ENCODE data around the gene CDH23.

Gene CDH23

DNA sequence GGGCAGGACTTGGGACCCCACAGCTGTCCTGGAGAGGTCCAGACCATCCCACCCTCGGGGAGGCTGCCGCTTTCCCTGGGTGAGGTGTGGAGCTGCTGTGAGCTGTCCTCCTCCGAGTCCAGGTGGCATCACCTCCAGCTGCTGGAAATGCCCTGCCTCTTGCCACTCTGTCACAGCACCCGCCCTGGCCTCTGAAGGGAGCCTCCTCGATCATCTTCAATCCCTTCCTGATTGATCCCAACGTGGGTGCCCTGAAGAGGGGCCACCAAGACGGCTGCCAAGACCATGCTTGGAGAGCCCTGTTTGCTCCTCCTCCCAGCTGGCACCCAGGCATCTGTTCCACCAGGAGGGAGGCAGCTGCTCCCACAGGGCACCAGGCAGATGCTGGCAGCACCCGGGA is 318.3 kb downstream of the CDH23 start:
- DNase-seq: no peak

DNA sequence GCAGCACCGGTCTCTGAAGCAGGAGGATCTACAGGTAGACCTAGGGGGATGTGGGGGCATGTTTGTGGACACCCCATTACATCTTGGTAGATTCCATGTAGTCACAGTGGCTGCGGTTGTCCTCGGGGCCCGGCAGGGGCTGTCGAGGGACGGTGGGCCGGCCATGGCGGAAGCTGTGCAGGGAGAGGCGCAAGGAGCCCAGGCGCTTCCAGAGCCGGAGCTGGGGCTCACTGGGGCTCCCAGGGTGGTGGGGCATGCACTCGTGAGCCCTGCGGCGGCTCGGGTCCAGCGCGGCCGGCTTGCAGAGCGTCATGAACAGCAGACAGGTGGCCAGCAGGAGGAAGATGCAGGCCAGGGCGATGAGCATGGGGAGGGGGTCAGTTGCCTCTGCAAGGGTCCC is 319.1 kb downstream of the CDH23 start:
- DNase-seq: no peak

DNA sequence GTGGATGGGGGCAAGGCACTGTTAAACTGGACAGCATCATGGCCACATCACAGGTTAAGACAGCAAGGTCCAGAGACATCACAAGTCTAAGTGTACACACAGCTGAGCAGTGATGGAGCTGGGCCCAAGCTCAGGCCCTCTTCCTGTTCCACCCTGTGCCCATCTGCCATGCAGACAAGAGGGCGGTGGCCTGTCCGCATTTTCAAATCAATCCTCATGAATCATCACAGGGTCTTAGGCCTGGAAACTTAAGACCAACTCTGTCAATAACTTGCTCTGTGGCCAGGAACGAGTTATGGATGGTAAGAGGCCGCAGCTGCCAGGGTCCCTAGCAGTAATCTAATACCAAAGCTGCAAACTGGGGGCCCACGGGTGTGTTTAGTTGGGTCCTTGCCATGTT is 319.7 kb downstream of the CDH23 start:
- no peak for DNase-seq

DNA sequence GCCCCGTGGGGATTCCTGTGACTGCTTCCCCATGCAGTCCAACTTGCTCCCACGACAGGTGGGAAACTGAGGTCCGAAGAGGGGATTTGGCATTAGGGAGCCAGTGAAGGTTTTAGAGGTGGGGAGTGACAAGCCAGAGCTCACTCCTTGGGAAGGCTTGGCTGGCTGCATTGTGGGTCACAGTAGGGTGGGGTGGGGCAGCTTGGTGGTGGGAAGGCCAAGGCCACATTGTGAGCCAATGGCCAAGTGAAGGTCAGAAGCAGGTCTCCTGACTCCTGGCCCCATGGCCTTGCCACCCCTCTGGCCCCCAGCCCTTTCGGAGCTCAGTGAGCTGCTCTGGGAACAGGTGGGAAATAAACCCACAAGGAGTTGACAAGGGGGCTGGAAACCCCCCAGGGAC is 320.3 kb downstream of the CDH23 start:
- DNase-seq: no peak

DNA sequence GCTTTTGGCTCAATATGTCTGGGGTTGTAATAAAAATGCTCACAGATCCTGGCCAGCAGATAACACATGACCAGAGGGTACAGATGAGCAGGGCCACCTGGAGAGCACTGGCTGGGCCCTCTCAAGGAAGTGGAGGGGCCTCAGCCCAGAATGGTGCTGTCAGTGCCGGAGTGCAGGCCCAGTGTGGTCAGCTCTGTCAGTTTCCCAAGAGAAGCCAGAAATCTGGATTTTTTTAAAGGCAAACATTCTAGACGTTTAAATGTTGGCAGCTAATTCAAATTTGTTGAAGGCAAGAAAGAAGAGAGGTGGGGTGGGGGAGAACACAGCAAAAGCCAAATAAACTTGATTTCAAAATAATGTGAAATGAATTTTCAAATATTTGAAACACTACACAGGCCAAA is 320.8 kb downstream of the CDH23 start:
- no peak for DNase-seq

DNA sequence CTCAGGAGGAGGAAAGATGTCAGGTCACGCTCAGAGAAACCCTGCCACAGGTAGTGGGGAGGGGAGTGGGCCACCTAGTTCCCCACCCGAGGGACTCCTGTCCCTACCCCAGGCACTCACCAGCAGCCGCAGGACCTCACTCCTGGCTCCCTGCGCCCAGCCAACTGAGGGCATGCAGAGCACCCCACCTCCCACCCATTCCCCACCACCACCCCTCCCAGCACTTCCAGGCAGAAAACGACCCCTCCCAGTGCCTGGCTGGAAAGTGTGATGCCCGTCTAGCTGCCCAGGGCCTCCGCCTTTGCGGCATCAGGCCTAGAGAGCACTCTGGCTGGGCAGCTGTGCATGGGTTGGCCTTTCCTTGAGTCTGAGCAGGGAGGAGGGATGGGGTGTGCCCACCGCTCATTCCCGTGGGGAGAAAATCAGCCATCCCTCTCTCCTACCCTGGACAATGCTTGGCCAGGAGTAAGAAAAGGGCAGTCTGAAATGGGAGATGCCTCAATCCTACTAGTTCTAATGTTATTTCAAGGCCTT is 321.5 kb downstream of the CDH23 start:
- no peak for DNase-seq

DNA sequence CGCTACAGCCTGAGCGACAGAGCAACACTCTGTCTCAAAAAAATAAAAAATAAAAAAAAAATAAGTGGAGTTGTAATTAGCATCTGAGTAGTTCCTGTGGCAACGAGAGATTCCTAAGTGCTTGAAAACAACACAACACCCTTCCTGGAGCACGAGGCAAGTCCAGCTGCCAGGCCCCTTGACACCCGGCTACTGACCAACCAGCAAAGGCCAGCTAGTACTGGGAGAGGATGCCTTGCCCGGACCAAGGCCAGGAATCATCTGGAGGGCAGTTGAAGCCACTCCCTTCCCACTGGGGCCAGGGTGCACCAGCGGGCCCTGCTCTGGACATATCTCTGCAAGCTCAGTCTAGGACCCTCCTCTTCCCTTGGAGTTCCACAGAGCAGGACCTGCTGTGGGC is 322.3 kb downstream of the CDH23 start:
- DNase-seq: no peak

DNA sequence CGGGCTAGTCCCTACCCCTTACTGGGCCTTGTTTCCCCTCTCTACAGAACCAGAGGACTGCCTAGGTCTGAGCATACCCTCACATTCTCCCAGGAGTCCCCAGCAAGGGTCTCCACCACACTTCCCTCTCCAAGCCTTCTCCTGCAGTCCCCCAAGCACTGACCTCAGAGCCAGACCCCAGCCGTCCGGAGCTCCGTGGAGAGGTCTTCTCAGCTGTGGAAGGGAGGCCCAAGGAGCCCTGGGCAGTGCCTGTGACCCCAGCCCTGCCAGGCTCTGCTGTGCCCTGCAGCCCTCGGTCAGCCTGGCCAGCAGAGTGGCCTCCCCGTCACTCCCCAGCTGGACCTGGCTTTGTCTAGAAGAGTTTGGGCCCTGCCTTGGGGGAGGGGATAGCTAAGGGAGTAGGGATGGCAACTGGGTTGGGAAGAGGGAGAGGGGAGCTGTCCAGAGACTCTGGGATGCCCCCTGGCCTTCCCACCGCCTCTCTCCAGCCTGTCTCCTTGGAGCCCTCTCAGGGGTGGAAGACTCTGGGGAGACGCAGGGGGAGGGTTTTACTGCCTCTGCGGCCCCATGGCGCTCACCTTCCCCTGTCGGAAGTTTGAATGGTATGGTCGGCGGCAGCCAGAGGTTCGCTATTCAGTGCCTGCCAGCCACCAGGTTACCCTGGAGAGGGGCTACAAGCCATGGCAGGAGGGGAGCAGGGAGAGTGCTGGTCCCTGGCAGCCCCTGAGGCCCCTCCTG is 322.9 kb downstream of the CDH23 start, which contains the start of gene C10orf105:
TSS of gene C10orf105 (minus strand) at position 315 of the 738 bp plus-strand sequence. CDS start 3,441 bp downstream, outside the sequence.
- DNase-seq: no peak

DNA sequence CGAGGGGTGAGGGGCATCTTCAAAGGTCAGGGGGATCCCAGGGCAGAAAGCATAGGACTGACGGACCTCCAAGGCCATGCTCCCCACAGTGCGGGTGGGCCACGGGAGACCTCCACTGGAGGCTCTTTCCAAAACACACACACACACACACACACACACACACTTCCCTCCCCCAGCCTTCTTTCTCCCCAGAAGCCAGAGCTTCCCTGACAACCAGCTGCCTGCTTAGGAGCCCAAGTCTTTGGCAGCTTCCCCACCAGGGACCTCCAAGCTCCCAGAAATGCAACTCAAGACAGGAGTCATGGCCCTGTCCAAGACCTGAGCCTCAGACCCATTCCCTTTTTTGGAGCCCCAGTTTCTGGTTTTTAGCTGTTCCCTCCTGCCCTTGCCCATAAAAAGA is 323.6 kb downstream of the CDH23 start:
- DNase-seq: no peak

DNA sequence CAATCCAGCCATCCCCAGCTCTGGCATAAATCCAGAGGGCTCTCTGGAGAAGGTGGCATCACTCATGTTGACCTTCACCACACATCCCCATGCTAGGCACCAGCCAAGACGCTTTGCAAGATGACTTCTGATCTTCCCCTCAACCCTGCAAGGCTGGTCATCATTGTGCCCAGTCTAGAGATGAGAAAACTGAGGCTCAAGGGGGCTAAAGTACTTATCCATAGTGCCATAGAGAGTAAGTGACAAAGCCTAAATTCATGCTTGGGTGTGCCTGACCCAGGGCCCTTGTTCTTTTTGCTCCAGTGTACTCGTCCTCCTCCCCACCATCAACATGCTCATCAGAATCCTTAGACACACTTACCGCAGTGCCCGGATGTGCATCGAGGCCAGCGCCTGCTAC is 324.6 kb downstream of the CDH23 start:
- no peak for DNase-seq

DNA sequence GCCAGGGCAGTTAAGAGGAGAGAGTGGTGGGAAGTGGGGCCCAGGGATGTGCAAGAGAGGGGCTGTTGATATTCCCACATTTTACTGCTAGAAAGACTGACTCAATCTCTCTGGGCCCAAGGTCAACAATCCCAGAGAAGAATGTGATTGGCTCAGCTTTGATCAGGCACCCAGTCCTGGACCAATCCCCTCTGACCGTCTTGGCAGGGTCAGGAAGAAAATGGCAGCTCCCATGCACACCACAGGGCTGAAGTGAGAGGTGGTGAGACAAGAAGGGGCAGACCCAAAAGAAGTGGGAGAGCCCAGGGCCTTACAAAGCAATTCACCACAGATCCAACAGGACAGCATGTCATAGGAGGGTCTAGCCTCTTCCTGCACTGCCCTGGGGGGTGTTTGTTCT is 326.1 kb downstream of the CDH23 start:
- DNase-seq: no peak

DNA sequence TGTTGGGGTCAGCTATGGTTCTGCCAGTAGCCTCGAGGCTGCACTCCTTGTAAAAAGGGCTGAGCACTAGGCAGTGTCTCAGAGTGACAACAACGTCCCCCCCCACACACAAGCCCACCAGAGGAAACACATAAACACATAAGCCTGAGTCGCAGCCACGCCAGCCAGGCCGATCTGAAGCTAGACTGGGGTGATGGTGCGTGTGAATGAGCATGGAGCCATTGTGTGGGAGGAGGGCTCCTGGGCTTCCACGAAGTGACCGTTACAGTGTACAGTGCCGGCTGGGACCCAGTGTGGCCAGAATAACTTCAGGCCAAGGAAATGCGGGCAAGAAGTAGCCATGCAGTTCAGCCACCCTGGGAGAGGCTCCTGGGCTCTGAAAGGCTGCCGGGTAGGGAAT is 326.6 kb downstream of the CDH23 start:
- no peak for DNase-seq

DNA sequence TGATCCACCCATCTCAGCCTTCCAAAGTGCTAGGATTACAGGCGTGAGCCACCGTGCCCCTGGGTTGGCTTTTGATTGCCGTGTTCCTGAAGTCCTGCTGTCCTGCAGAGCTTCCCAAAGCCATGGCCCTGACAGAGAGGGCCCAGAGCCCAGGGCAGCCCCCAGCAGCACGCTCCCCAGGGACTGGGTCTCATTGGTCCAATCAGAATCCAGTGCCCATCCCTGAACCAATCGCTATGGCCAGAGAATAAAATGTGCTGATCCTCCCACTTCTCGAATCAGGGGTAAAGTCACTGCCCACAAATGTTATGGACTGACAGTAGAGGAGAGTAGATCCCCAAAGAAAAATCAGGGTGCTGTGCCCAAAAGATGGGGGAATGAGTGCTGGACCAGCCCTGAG is 327.8 kb downstream of the CDH23 start:
- DNase-seq: no peak

DNA sequence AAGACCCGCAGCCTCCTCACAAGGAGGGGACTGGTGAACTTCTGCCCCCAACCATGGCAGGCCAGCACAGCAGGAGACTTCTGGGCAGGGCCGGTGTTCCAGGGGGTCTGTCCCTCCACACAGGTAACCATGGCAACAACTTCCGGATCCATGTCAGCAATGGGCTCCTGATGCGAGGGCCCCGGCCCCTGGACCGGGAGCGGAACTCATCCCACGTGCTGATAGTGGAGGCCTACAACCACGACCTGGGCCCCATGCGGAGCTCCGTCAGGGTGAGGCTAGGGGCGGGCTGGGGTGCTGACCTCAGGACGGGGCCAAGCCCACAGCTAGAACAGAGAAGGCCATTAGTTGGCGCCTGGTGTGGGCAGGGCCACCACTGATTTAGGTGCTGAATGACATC is 328.5 kb downstream of the CDH23 start:
- no peak for DNase-seq

DNA sequence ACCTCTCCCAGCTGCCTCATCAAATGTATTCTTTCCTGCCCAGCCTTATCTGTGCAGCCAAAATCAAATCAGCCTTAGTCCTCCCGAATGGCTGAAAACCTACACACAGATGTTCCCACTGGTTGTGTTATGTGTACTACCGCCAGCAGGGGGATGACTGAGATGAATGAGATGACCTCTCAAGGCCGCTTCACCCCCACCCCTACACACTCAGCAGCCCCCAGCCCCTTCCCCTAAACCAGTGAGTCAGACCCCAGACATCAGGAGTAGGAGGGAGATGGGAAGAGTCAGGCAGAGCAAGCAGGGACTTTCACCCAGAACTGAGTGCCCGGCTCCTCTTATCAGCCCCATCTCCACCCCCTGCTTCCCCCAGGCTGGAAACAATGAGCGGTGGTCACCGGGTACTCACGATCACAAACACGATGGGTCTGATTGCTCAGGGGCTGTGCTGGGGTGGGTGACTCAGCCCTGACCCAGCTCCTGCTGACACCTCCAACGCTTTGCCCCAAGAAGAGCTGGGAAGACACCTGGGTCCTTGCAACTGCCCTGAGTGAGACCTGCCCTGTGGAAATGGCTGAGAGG is 329.4 kb downstream of the CDH23 start:
- peak; percentile 25 for DNase-seq

DNA sequence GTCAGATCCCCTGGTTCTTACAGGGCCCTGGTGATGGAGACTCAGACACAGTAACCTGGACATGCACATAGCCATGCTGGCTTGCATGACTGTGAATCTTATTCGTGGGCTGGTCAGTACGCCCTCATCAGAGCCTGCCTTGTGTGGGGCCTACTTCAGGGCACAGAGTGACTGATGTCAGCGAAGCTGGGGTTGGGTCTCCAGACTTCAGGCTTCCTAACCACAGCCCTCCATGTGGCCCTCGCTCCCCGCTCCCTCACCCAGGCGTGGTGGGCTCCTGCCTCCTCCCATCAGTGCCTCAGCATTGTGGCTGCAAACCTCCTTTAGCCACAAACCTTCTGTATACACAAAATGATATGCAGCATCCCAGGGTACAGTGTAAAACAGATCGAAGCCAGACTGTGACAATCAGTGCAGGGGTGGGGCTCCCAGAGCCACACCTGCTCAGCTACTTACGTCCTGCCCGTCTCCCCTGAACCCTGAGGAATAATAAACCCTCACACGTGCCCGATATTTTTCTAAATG is 329.9 kb downstream of the CDH23 start:
- DNase-seq: no peak

DNA sequence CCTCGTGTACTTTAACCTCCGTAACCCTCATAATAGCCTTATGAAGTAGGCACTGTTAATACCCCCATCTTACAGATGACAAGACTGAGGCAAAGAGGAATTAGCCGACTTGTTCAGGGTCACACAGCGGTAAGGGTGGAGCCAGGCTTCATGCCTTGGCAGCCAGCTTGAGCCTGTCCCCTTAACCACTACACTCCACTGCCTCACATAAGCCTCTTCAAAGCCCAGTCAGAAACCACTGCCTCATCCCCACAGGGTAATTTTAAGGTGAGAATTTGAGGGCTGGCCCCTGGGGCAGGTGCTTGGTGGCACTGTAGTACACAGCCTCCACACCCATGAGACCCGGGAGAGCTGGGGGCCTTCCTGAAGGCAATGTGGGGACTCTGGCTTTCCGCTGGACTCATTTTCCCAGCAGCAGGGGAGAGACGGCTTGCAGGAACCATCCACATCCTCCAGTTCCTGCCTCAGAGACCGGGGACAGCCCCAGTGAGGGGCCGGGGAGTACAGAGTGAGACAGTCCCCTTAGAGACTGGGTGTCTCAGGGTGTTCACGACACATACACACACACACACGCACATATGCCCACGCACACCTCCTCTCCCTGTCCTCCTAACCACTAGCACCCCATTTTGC is 330.5 kb downstream of the CDH23 start:
- no peak for DNase-seq

DNA sequence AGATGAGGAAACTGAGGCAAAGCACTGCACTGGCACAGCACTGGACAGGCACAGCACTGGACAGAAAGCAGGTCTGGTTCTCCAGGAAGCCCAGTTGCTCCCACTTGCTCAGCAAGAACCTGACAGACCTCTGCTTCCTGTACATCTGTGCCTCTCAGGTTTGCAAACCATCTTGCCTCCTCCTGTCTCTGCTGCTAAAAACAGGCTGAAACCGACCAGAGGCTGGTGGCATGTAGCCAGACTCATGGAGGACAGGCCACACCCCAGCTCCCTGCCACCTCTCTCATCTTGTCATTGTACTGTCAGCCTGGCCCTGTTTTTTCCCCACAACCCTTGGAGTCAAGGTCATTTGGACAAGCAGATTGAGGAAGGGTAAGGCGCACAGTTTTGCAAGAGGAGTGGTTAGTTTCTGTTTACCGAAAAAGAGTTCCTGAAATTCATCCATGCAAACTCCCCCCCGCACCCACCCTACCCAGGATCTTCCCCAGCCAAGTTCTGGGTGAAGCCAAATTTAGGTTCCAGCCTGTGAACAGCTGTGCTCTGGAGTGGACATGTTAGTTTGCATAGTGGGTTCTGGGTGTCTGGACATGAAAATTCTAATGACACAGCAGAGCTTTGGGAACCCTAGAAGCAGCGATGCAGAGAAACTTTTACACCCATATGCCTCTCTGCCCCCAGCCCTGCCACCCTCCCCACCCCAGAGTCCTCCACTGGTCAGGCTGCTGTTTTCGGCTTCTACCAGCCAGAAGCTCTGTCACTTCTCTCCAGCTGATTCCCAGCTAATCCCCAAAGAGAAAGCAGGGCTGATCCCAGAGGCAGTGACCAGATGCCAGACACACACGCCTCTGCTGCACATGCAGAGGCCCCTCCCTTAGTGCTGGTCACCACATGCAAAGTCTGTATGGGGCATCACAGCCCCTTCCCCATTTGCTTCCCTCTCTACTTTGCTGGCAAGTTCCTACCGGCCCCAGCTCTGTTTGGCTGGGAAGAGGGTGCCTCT is 331.3 kb downstream of the CDH23 start:
- DNase-seq: no peak

DNA sequence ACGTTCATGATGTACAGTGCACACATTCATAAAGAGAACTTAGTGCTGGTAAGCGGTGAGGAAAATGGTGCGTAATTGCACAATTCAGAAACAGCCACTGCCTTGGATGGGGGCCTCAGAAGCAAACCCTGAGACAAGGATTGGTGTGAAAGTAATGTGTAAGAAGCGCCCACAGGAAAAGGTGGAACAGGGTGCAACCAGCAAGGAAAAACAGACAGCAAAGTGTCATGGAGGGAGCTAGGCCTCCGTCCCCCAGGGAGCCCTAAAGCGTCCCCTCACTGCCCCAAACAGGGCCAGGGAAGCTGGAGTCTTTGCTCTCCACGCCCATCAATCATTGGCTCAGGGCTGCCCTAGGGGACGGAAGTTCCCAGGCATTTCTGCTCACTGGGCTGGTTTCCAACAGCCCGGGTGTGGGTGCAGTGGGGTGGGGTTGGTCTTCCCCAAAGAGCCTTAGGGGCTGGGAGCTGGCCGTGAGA is 332.5 kb downstream of the CDH23 start:
- no peak for DNase-seq

DNA sequence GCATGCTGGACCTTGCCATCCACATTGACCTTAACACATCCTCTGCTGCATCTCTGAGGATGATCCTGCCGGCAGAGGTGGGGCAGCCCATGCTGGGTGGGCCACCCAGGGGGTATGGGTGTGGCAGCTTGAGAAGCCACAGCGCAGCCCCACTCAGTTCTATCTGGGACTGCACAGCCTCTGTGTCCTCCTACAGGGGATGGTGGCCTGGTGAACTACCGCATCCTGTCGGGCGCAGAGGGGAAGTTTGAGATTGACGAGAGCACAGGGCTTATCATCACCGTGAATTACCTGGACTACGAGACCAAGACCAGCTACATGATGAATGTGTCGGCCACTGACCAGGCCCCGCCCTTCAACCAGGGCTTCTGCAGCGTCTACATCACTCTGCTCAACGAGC is 335.1 kb downstream of the CDH23 start:
- no peak for DNase-seq

DNA sequence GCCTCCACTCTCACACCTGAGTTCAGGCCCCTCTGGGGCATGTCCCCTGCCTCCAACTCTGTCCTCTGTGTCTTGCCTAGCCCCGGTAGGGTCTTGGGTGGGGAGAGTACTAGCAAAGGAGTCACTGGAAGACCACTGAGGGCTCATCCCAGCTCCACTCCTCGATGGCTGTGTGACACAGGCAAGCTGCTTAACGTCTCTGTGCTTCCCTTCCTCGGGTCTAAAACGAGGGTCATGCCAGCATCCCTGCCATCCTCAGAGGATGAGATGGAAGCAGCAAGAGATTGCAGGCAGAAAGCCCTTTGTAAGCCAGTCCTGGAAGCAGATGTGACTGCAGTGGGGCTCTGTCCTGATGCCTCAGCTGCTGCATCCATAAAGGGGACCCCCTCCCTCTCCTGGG is 338.1 kb downstream of the CDH23 start:
- DNase-seq: no peak
